IMR-90 (cell line): ENCODE results near the gene SLC15A3. TPM values are rescaled to one million over a fixed set of nuclear protein-coding genes. Genes with fewer than 3 reads are reported as not detected.

Source experiments
- ATAC-seq: fragments of 200-7000 bp; cut with Tn5 transposase; 2 replicates; pipeline ENCODE4 v1.9.1; 2020; ENCODE audit warnings: low read depth, mild to moderate bottlenecking, moderate library complexity
- Bru-seq: library from RNA; stranded (reverse); fragments of 400-500 nt; gene quantifications from one replicate; lab custom pipeline; 2021; lab: Mats Ljungman, UMichigan
- BruChase-seq, 2 experiments: library from RNA; stranded (reverse); fragments of 400-500 nt; gene quantifications; one replicate each; lab custom pipeline; 2021; lab: Mats Ljungman, UMichigan
- BruUV-seq: library from RNA; stranded (reverse); fragments of 400-500 nt; replicated peaks from 2 replicates; lab custom pipeline; 2021; lab: Mats Ljungman, UMichigan
- CTCF ChIA-PET: fragments of 300-600 bp; formaldehyde crosslinking; extraction: SDS; loops from one replicate; lab custom pipeline; 2021; ENCODE audit warnings: antibody characterized with exemption; lab: Yijun Ruan, JAX
- POLR2A ChIA-PET: fragments of 300-600 bp; sonication (Branson Sonifier 250); formaldehyde crosslinking; loops from one replicate; lab custom pipeline; 2022; ENCODE audit warnings: antibody characterized with exemption; ENCODE audit not compliant: unreplicated experiment; lab: Charles Lee
- DNase-seq: peaks from one replicate; pipeline ENCODE4 v3.0.0; 2013
- H2AFZ ChIP-seq: replicated peaks from 2 replicates; pipeline ENCODE3; 2013; ENCODE audit warnings: low read length, mild to moderate bottlenecking; ENCODE audit not compliant: poor library complexity
- H2AK5ac ChIP-seq: 2 replicates; pipeline ENCODE4 v1.6.1; 2013; ENCODE audit warnings: low read depth, low read length, inconsistent platforms
- H2AK9ac ChIP-seq: replicated peaks from 2 replicates; pipeline ENCODE3; 2013; ENCODE audit warnings: mild to moderate bottlenecking, low read depth, low read length, moderate library complexity; ENCODE audit not compliant: poor library complexity
- H2BK120ac ChIP-seq: 2 replicates; pipeline ENCODE4 v1.6.1; 2013; ENCODE audit warnings: low read depth, low read length, inconsistent platforms
- H2BK15ac ChIP-seq: 3 replicates; pipeline ENCODE4 v1.6.1; 2013; ENCODE audit warnings: low read depth, low read length, inconsistent platforms
- H2BK20ac ChIP-seq: 2 replicates; pipeline ENCODE4 v1.6.1; 2013; ENCODE audit warnings: low read depth, mild to moderate bottlenecking, inconsistent platforms, low read length, moderate library complexity
- H2BK5ac ChIP-seq: 2 replicates; pipeline ENCODE4 v1.6.1; 2013; ENCODE audit warnings: mild to moderate bottlenecking, low read depth, low read length, inconsistent platforms; ENCODE audit not compliant: poor library complexity, severe bottlenecking
- H3K14ac ChIP-seq: replicated peaks from 2 replicates; pipeline ENCODE4 v1.6.1; 2013; ENCODE audit warnings: low read depth, low read length, inconsistent platforms
- H3K18ac ChIP-seq: 2 replicates; pipeline ENCODE4 v1.6.1; 2013; ENCODE audit warnings: low read depth, low read length, control low read depth
- H3K23ac ChIP-seq: 2 replicates; pipeline ENCODE4 v1.6.1; 2013; ENCODE audit warnings: low read depth, low read length, inconsistent platforms
- H3K27ac ChIP-seq: 2 replicates; pipeline ENCODE4 v1.5.1; 2013; ENCODE audit warnings: mild to moderate bottlenecking, control low read depth, low read length; ENCODE audit not compliant: insufficient read depth
- H3K27me3 ChIP-seq: 2 replicates; pipeline ENCODE4 v1.6.1; 2013; ENCODE audit warnings: low read length; ENCODE audit not compliant: control insufficient read depth, insufficient read depth
- H3K36me3 ChIP-seq: 2 replicates; pipeline ENCODE4 v1.6.1; 2013; ENCODE audit warnings: low read length, mixed read lengths; ENCODE audit not compliant: control insufficient read depth, insufficient read depth
- H3K4ac ChIP-seq: 2 replicates; pipeline ENCODE4 v1.6.1; 2013; ENCODE audit warnings: low read depth, low read length, inconsistent platforms
- H3K4me1 ChIP-seq: 2 replicates; pipeline ENCODE4 v1.6.1; 2013; ENCODE audit warnings: low read length, mixed read lengths; ENCODE audit not compliant: control insufficient read depth, insufficient read depth
- H3K4me2 ChIP-seq: 2 replicates; pipeline ENCODE4 v1.6.1; 2013; ENCODE audit warnings: low read depth, mild to moderate bottlenecking, control low read depth, low read length, moderate library complexity
- H3K4me3 ChIP-seq: 2 replicates; pipeline ENCODE4 v1.5.1; 2013; ENCODE audit warnings: low read depth, mild to moderate bottlenecking, control low read depth, low read length, moderate library complexity; ENCODE audit not compliant: insufficient read depth
- H3K56ac ChIP-seq: 2 replicates; pipeline ENCODE4 v1.6.1; 2013; ENCODE audit warnings: low read length, inconsistent platforms; ENCODE audit not compliant: insufficient read depth; ENCODE audit errors: extremely low read depth
- H3K79me1 ChIP-seq, 2 experiments: 2 replicates each; pipeline ENCODE4 v1.6.1; 2013; ENCODE audit warnings: low read length in 2 of 2, inconsistent platforms in 1 of 2, low read depth in 1 of 2
- H3K9ac ChIP-seq: 2 replicates; pipeline ENCODE4 v1.6.1; 2013; ENCODE audit warnings: low read depth, low read length, control low read depth
- H3K9me1 ChIP-seq: 2 replicates; pipeline ENCODE4 v1.6.1; 2013; ENCODE audit warnings: low read length, inconsistent platforms; ENCODE audit not compliant: insufficient read depth
- H3K9me3 ChIP-seq: 2 replicates; pipeline ENCODE4 v1.6.1; 2013; ENCODE audit warnings: low read length; ENCODE audit not compliant: control insufficient read depth, insufficient read depth
- H4K20me1 ChIP-seq: 2 replicates; pipeline ENCODE4 v1.6.1; 2013; ENCODE audit warnings: low read length, inconsistent platforms; ENCODE audit not compliant: insufficient read depth
- H4K5ac ChIP-seq: 2 replicates; pipeline ENCODE4 v1.6.1; 2013; ENCODE audit warnings: mild to moderate bottlenecking, low read depth, low read length, control low read depth
- H4K8ac ChIP-seq, 2 experiments: 2 replicates each; pipeline ENCODE4 v1.6.1; 2013; ENCODE audit warnings: low read depth in 2 of 2, low read length in 2 of 2, control low read depth in 1 of 2, inconsistent platforms in 1 of 2
- H4K91ac ChIP-seq: 2 replicates; pipeline ENCODE4 v1.6.1; 2013; ENCODE audit warnings: low read depth, low read length, inconsistent platforms; ENCODE audit not compliant: insufficient read depth
- MAFK ChIP-seq: IDR thresholded peaks from 2 replicates; pipeline ENCODE4 v1.6.1; 2012; ENCODE audit warnings: low read depth, low read length, improper control_type of control experiment
- WGBS, 2 experiments: methylation state at CpG; one replicate each; pipeline versions ENCODE4 v1.1.5 to v1.1.7; 2013; ENCODE audit warnings: missing lambda C conversion rate in 2 of 2; ENCODE audit not compliant: insufficient read length in 1 of 2; ENCODE audit errors: extremely low coverage in 2 of 2; 5-methylcytosine and 5-hydroxymethylcytosine counted together
- dilution Hi-C: fragments of 300-500 bp; cut with HindIII; formaldehyde crosslinking; loops from one replicate; pipeline ENCODE4 v1.14.3; 2018; ENCODE audit warnings: low sequenced_read_pairs; ENCODE audit not compliant: unreplicated experiment
- in situ Hi-C: fragments of 300-500 bp; cut with MboI; formaldehyde crosslinking; loops from 3 replicates; pipeline ENCODE4 v1.14.3; 2019; ENCODE audit warnings: low sequenced_read_pairs, inconsistent platforms, mixed read lengths
- intact Hi-C: fragments of 100-400 bp; cut with micrococcal nuclease; formaldehyde crosslinking; loops from 2 replicates; pipeline ENCODE4 v1.10.0; 2022
- long read RNA-seq: library from polyadenylated mRNA; unstranded; transcript quantifications from one replicate; pipeline ENCODE4 v2.0.0, GENCODE V29; 2021; ENCODE audit not compliant: unreplicated experiment
- polyA plus RNA-seq, 3 experiments: library from polyadenylated mRNA; depleted of rRNA; stranded (reverse); fragments of >200 nt; gene quantifications; 2 replicates each; pipeline ENCODE4 v1.2.3, GENCODE V29; 2012; ENCODE audit warnings: low replicate concordance in 1 of 3
- total RNA-seq: library from RNA; depleted of rRNA; stranded (reverse); fragments of >200 nt; gene quantifications from 2 replicates; pipeline ENCODE4 v1.2.3, GENCODE V29; 2012; rRNA removed
- TF ChIP-seq, protein P1 (sequence below): fragments of 150-350 bp; IDR thresholded peaks from 2 replicates; pipeline ENCODE4 v1.6.1; 2017; ENCODE audit warnings: mild to moderate bottlenecking, antibody characterized with exemption, low read length, low read depth

SLC15A3 gene
- total RNA-seq (1.9 and 3.2 TPM in 2 replicates), polyA plus RNA-seq (2012; rRNA removed) (4.4 and 5.2 TPM in 2 replicates), Bru-seq, nascent RNA (percentile 49 among the genes with signal in this experiment), BruChase-seq, experiment 1, labeled RNA remaining after a 6-hour chase (percentile 47 among the genes with signal in this experiment), BruChase-seq, experiment 2, labeled RNA remaining after a 2-hour chase (percentile 42 among the genes with signal in this experiment)
- 2.9 and 8.9 TPM in 2 replicates for polyA plus RNA-seq (2012; cell fraction: cytosol; rRNA removed)
- 4.4 and 7.8 TPM in 2 replicates for polyA plus RNA-seq (2012; cell fraction: nucleus; rRNA removed; ENCODE audit: low replicate concordance)
- long read RNA-seq, transcript SLC15A3-207 (7 exons, 1,807 nt), result major isoform, 5 of 11 reads
- long read RNA-seq, partial matches to known transcripts, result 3 of 11 reads
- long read RNA-seq, other reads (novel, unspliced or antisense), result 3 of 11 reads

GRCh38 chr11:60951904-60952741 lies at the start of gene SLC15A3:
SLC15A3 (minus strand) TSS chr11:60952176; CDS start chr11:60951551, 625 bp downstream.
- peak within 1 kb of the TSS; percentile 79 for H4K91ac ChIP-seq
- H3K14ac ChIP-seq, result peak within 1 kb of the TSS; percentile 87
- H3K4me1 ChIP-seq, result peaks cover 12% of the 10 kb centered on the region
- DNase-seq (peak; percentile 27), ATAC-seq (peak; percentile 76)
- peak within 1 kb of the TSS; percentile 29 for H3K4me3 ChIP-seq
- H3K9me1 ChIP-seq, result no peaks in the 10 kb centered on the region
- 35% methylated on average over 8 of the region's 23 CpGs; no CpG with 5 or more reads in 1 of the 2 experiments for WGBS, 2 experiments
- no peaks in the 10 kb centered on the region; a peak in 1 of 4 replicates for H3K79me1 ChIP-seq
- H2AK5ac ChIP-seq, result peak within 1 kb of the TSS; percentile 88
- H2BK20ac ChIP-seq, result no peak within 1 kb of the TSS
- intact Hi-C loops (no loop called here), dilution Hi-C loops (no loop called here), in situ Hi-C loops (no loop called here)
- peak within 1 kb of the TSS; percentile 79 for H3K4me2 ChIP-seq
- H2AK9ac ChIP-seq, result peak within 1 kb of the TSS; percentile 56
- H2BK5ac ChIP-seq, result peak within 1 kb of the TSS; percentile 45
- peak within 1 kb of the TSS; percentile 42; the same call in 1 of the 2 replicates for H3K56ac ChIP-seq
- ChIA-PET POLR2A (interaction anchor here (0.5 kb wide), 1 partner anchor 40 kb away, joined by 3 read pairs; no protein-coding TSS in a partner anchor), CTCF (no interaction called here)
- peak within 1 kb of the TSS; percentile 96 for H4K5ac ChIP-seq
- peak within 1 kb of the TSS; percentile 80 for H3K9ac ChIP-seq
- peak within 1 kb of the TSS; percentile 79; the same call in 1 of the 2 replicates for H3K23ac ChIP-seq
- peak within 1 kb of the TSS; percentile 56 for H2BK120ac ChIP-seq
- peak within 1 kb of the TSS; percentile 69 for H3K27ac ChIP-seq
- peak within 1 kb of the TSS; percentile 94 for H3K18ac ChIP-seq
- H3K9me3 ChIP-seq, result no peaks in the 10 kb centered on the region
- peak within 1 kb of the TSS; percentile 42; the same call in 1 of the 3 replicates for H2BK15ac ChIP-seq
- no peaks in the 10 kb centered on the region for H3K36me3 ChIP-seq
- peak within 1 kb of the TSS; percentile 57 for H3K4ac ChIP-seq
- H4K20me1 ChIP-seq, result no peaks in the 10 kb centered on the region
- H3K27me3 ChIP-seq, result peaks cover 3% of the 10 kb centered on the region; the same call in 1 of the 2 replicates
- H2AFZ ChIP-seq, result peak within 1 kb of the TSS; percentile 89
- no TSS peak for BruUV-seq
- H4K8ac ChIP-seq, result peak within 1 kb of the TSS; percentile 87 to 96
- TF ChIP-seq MAFK, result no peak
- TF ChIP-seq, protein P1, sequence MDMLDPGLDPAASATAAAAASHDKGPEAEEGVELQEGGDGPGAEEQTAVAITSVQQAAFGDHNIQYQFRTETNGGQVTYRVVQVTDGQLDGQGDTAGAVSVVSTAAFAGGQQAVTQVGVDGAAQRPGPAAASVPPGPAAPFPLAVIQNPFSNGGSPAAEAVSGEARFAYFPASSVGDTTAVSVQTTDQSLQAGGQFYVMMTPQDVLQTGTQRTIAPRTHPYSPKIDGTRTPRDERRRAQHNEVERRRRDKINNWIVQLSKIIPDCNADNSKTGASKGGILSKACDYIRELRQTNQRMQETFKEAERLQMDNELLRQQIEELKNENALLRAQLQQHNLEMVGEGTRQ, result peak; percentile 69
